Keratinocyte (primary cell): ENCODE results near the gene PARP2. TPM values are rescaled to one million over a fixed set of nuclear protein-coding genes. Genes with fewer than 3 reads are reported as not detected.

Experiments used
- DNase-seq: peaks from one replicate; pipeline ENCODE4 v3.0.0-alpha.2; 2011; ENCODE audit warnings: low read depth, missing footprints, low spot score
- FAIRE-seq: peaks from 2 replicates; lab custom pipeline; 2011; peaks lifted over from hg19 to GRCh38; lab: Jason Lieb, UNC
- H2AFZ ChIP-seq: 2 replicates; pipeline ENCODE4 v1.6.0; 2012; ENCODE audit warnings: low read length, control low read depth, inconsistent platforms; ENCODE audit not compliant: control insufficient read depth
- H3K27ac ChIP-seq: 2 replicates; pipeline ENCODE4 v1.5.1; 2011; ENCODE audit warnings: low read length; ENCODE audit not compliant: control insufficient read depth, insufficient read depth
- H3K27me3 ChIP-seq: 3 replicates; pipeline ENCODE4 v1.6.0; 2011; ENCODE audit warnings: low read length; ENCODE audit not compliant: control insufficient read depth, insufficient read depth; ENCODE audit errors: extremely low read depth
- H3K36me3 ChIP-seq, 2 experiments: 2 replicates in 1 of 2; 3 replicates in 1 of 2; pipeline ENCODE4 v1.5.1; 2011; ENCODE audit warnings: low read length in 2 of 2, mild to moderate bottlenecking in 1 of 2; ENCODE audit not compliant: control insufficient read depth in 2 of 2, insufficient read depth in 2 of 2; ENCODE audit errors: extremely low read depth in 1 of 2
- H3K4me1 ChIP-seq: 3 replicates; pipeline ENCODE4 v1.5.1; 2011; ENCODE audit warnings: low read length; ENCODE audit not compliant: control insufficient read depth, insufficient read depth; ENCODE audit errors: extremely low read depth
- H3K4me2 ChIP-seq: 3 replicates; pipeline ENCODE4 v1.6.0; 2011; ENCODE audit warnings: low read depth, low read length; ENCODE audit not compliant: control insufficient read depth, insufficient read depth; ENCODE audit errors: extremely low read depth
- H3K4me3 ChIP-seq, 3 experiments: fragments of 200-600 bp in 1 of 3; sonication (generic) in 1 of 3; 2 replicates in 2 of 3; 3 replicates in 1 of 3; pipeline ENCODE4 v1.5.1; 2011 to 2016; ENCODE audit warnings: low read length in 3 of 3, mild to moderate bottlenecking in 3 of 3, control low read depth in 2 of 3, inconsistent platforms in 1 of 3, low read depth in 1 of 3, mixed read lengths in 1 of 3, mixed run types in 1 of 3, moderate library complexity in 1 of 3; ENCODE audit not compliant: control insufficient read depth in 2 of 3, insufficient read depth in 2 of 3; ENCODE audit errors: extremely low read depth in 1 of 3
- H3K79me2 ChIP-seq: 2 replicates; pipeline ENCODE4 v1.6.0; 2012; ENCODE audit warnings: low read length; ENCODE audit not compliant: control insufficient read depth, insufficient read depth
- H3K9ac ChIP-seq: 3 replicates; pipeline ENCODE4 v1.6.0; 2011; ENCODE audit warnings: low read length; ENCODE audit not compliant: control insufficient read depth, insufficient read depth; ENCODE audit errors: extremely low read depth
- H3K9me1 ChIP-seq: 3 replicates; pipeline ENCODE4 v1.6.0; 2011; ENCODE audit warnings: low read length; ENCODE audit not compliant: control insufficient read depth, insufficient read depth; ENCODE audit errors: extremely low read depth
- H3K9me3 ChIP-seq: 2 replicates; pipeline ENCODE4 v1.5.1; 2012; ENCODE audit warnings: low read depth, low read length; ENCODE audit not compliant: control insufficient read depth
- H4K20me1 ChIP-seq: 3 replicates; pipeline ENCODE4 v1.6.0; 2011; ENCODE audit warnings: low read length; ENCODE audit not compliant: control insufficient read depth, insufficient read depth; ENCODE audit errors: extremely low read depth
- CTCF ChIP-seq, 3 experiments: IDR thresholded peaks in 1 of 3; conservative IDR thresholded peaks in 1 of 3; optimal IDR thresholded peaks in 1 of 3; 2 replicates in 2 of 3; 3 replicates in 1 of 3; pipeline versions ENCODE3 to v1.5.1; 2011; ENCODE audit warnings: low read length in 3 of 3, mild to moderate bottlenecking in 3 of 3, moderate library complexity in 2 of 3, control low read depth in 1 of 3, inconsistent platforms in 1 of 3; ENCODE audit not compliant: insufficient read depth in 2 of 3; ENCODE audit errors: extremely low read depth in 1 of 3
- EZH2 ChIP-seq: IDR thresholded peaks from one replicate; pipeline ENCODE4 v1.6.1; 2012; ENCODE audit warnings: inconsistent platforms, mild to moderate bottlenecking, low read length, moderate library complexity
- dilution Hi-C: fragments of 300-500 bp; cut with MboI; formaldehyde crosslinking; loops from one replicate; pipeline ENCODE4 v1.7.0; 2020; ENCODE audit warnings: low sequenced_read_pairs; ENCODE audit not compliant: extremely low pct_ligation_motif_present
- polyA plus RNA-seq, 5 experiments: library from polyadenylated mRNA; depleted of rRNA in 3 of 5; stranded (reverse) in 3 of 5; stranded (forward) in 1 of 5; unstranded in 1 of 5; fragments of >200 nt; gene quantifications; 1 replicate in 1 of 5; 2 replicates in 3 of 5; 3 replicates in 1 of 5; pipeline versions ENCODE4 v1.2.1 to v1.2.3, GENCODE V29; 2011 to 2012; ENCODE audit warnings: missing spikeins in 2 of 5, low read depth in 1 of 5, low replicate concordance in 1 of 5

PARP2 gene
- polyA plus RNA-seq, 1 donor (not counting 4 experiments of a cell fraction or from before 2014, with no cell fraction given) = 24.7 TPM

DNA sequence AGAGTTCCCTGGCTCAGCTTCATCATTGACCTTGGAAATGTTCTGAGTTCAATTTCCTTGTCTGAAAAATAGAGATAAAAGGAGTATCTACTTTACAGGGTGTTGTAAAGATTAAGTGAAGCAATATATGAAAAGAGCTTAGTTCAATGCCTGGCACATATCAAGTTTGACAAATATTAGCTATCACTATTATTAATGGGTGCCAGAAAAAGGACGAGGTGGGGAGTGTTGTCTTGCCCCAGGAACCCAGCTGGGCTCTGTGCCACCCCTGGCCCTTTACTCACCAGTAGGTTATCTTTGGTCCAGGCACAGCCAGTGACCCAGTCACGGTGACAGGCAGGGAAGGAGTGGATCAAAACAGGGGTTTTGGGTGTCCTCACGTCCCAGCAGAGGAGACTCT is 32.0 kb downstream of the PARP2 start:
- dilution Hi-C loops = no loop called here
- Histone ChIP-seq H3K9ac (no peak overlapping the region), H3K4me1 (no peaks in the 10 kb centered on the region), H4K20me1 (no peaks in the 10 kb centered on the region), H3K27me3 (no peaks in the 10 kb centered on the region), H3K79me2 (no peaks in the 10 kb centered on the region), H3K4me3 (no peak overlapping the region), H3K27ac (no peak overlapping the region), H3K9me1 (no peaks in the 10 kb centered on the region), H3K4me2 (no peak overlapping the region), H3K9me3 (no peaks in the 10 kb centered on the region), H2AFZ (no peak overlapping the region), H3K36me3 (peaks cover 54% of the 10 kb centered on the region in 2 experiments)
- no peak for DNase-seq
- TF ChIP-seq CTCF (optimal IDR thresholded peaks at IDR 0.05 in 1 of 3, IDR thresholded peaks at IDR 0.05 in 1 of 3, conservative IDR thresholded peaks at IDR 0.05 in 1 of 3; ENCODE audit: extremely low read depth in 1 of 3, insufficient read depth in 2 of 3, low read length in 3 of 3) (no peak), EZH2 (no peak)
- FAIRE-seq = no peak

DNA sequence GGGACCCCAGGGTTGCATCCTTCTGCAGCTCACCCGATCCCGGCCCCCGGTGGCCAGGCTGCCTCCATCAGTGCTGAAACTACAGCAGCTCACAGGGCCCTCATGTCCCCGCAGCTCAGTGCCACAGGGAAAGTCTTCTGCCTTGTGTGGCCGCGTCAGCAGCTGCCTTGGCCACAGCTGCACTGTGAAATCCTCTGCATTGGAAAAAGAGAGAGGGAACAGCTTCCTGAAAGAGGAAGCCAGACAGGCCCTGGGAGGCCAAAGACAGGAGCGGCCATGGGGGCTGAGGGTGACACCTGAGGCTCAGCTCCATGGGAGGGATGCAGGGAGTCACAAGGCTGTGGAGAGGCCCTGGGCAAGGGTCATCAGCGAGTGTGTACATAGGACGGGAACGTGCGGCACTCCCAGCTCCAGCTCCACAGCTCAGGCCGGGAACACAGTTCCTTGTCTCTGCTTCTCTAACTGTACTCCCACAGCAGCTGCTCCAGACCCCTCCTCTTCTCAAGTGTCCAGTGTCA is 32.7 kb downstream of the PARP2 start:
- peaks cover 57 to 60% of the 10 kb centered on the region in 2 experiments for H3K36me3 ChIP-seq
- no peak overlapping the region for H3K4me2 ChIP-seq
- FAIRE-seq (no peak), DNase-seq (no peak)
- H3K9me1 ChIP-seq = no peaks in the 10 kb centered on the region
- H3K4me1 ChIP-seq = no peaks in the 10 kb centered on the region
- H3K27ac ChIP-seq = no peak overlapping the region
- no peak overlapping the region for H3K9ac ChIP-seq
- no peaks in the 10 kb centered on the region for H4K20me1 ChIP-seq
- no peaks in the 10 kb centered on the region for H3K27me3 ChIP-seq
- no peak overlapping the region for H2AFZ ChIP-seq
- dilution Hi-C loops = no loop called here
- TF ChIP-seq EZH2 = no peak
- no peak for TF ChIP-seq CTCF (optimal IDR thresholded peaks at IDR 0.05 in 1 of 3, IDR thresholded peaks at IDR 0.05 in 1 of 3, conservative IDR thresholded peaks at IDR 0.05 in 1 of 3; ENCODE audit: extremely low read depth in 1 of 3, insufficient read depth in 2 of 3, low read length in 3 of 3)
- H3K79me2 ChIP-seq = no peaks in the 10 kb centered on the region
- H3K4me3 ChIP-seq = no peak overlapping the region
- no peaks in the 10 kb centered on the region for H3K9me3 ChIP-seq
